HEK293 (cell line): ENCODE measurements around the gene DOCK1.

Experiments used
- CTCF ChIA-PET: fragments of 350-600 bp; formaldehyde crosslinking; extraction: SDS; loops from one replicate; lab custom pipeline; 2021; ENCODE audit warnings: antibody characterized with exemption; lab: Yijun Ruan, JAX
- POLR2A ChIA-PET: fragments of 300-600 bp; formaldehyde crosslinking; extraction: SDS; loops from one replicate; lab custom pipeline; 2020; ENCODE audit warnings: antibody characterized with exemption, inconsistent platforms; lab: Yijun Ruan, JAX
- H3K27ac ChIP-seq: fragments of 200-500 bp; sonication (Bioruptor generic); 2 replicates; pipeline ENCODE4 v1.5.1; 2014; ENCODE audit warnings: low read depth, low read length, control low read depth, inconsistent platforms; ENCODE audit errors: extremely low read depth
- H3K36me3 ChIP-seq, 2 experiments: fragments of 200-500 bp in 1 of 2; sonication (Bioruptor generic) in 1 of 2; 1 replicate in 1 of 2; 2 replicates in 1 of 2; pipeline ENCODE4 v1.5.1; 2014 to 2017; ENCODE audit warnings: inconsistent platforms in 2 of 2, low read length in 2 of 2; ENCODE audit not compliant: control insufficient read depth in 2 of 2, insufficient read depth in 1 of 2
- H3K4me1 ChIP-seq: fragments of 200-500 bp; sonication (Bioruptor generic); 2 replicates; pipeline ENCODE4 v1.5.1; 2014; ENCODE audit warnings: mild to moderate bottlenecking, low read length, inconsistent platforms; ENCODE audit not compliant: control insufficient read depth, insufficient read depth
- H3K4me3 ChIP-seq: 2 replicates; pipeline ENCODE4 v1.5.1; 2011; ENCODE audit warnings: low read depth, mild to moderate bottlenecking, control low read depth, low read length, moderate library complexity
- H3K9me3 ChIP-seq: fragments of 200-500 bp; sonication (Bioruptor generic); 2 replicates; pipeline ENCODE4 v1.5.1; 2014; ENCODE audit warnings: low read depth, low read length, inconsistent platforms; ENCODE audit not compliant: control insufficient read depth, insufficient read depth
- ZBTB1 ChIP-seq: fragments of 450-650 bp; formaldehyde crosslinking; IDR thresholded peaks from 2 replicates; pipeline ENCODE4 v1.5.1; 2016; ENCODE audit warnings: missing biosample characterization, missing genetic modification characterization
- ZBTB10 ChIP-seq: fragments of 450-650 bp; formaldehyde crosslinking; IDR thresholded peaks from 2 replicates; pipeline ENCODE4 v1.5.1; 2016; ENCODE audit warnings: missing biosample characterization, missing genetic modification characterization
- ZNF10 ChIP-seq: fragments of 450-650 bp; formaldehyde crosslinking; IDR thresholded peaks from 2 replicates; pipeline ENCODE4 v1.5.1; 2017; ENCODE audit warnings: missing biosample characterization, missing genetic modification characterization
- ZNF155 ChIP-seq: fragments of 450-650 bp; formaldehyde crosslinking; IDR thresholded peaks from 2 replicates; pipeline ENCODE4 v1.5.1; 2016; ENCODE audit warnings: missing biosample characterization, missing genetic modification characterization
- ZNF335 ChIP-seq: fragments of 450-650 bp; formaldehyde crosslinking; conservative IDR thresholded peaks from 2 replicates; pipeline ENCODE4 v1.5.1; 2016; ENCODE audit warnings: missing biosample characterization, missing genetic modification characterization
- ZNF391 ChIP-seq: fragments of 450-650 bp; formaldehyde crosslinking; IDR thresholded peaks from 2 replicates; pipeline ENCODE4 v1.5.1; 2016; ENCODE audit warnings: low read depth, missing biosample characterization, missing genetic modification characterization, borderline replicate concordance
- ZNF571 ChIP-seq: fragments of 450-650 bp; formaldehyde crosslinking; IDR thresholded peaks from 2 replicates; pipeline ENCODE4 v1.5.0; 2017; ENCODE audit warnings: missing biosample characterization, missing genetic modification characterization
- ZNF777 ChIP-seq: fragments of 450-650 bp; formaldehyde crosslinking; IDR thresholded peaks from 2 replicates; pipeline ENCODE4 v1.5.1; 2017; ENCODE audit warnings: missing biosample characterization, missing genetic modification characterization, borderline replicate concordance
- ZXDB ChIP-seq: fragments of 450-650 bp; formaldehyde crosslinking; IDR thresholded peaks from 2 replicates; pipeline ENCODE4 v1.5.1; 2016; ENCODE audit warnings: missing biosample characterization, missing genetic modification characterization
- TF ChIP-seq, protein P1 (sequence below): fragments of 450-650 bp; formaldehyde crosslinking; conservative IDR thresholded peaks from 2 replicates; pipeline ENCODE4 v1.5.1; 2016; ENCODE audit warnings: low read depth, missing biosample characterization, missing genetic modification characterization

DOCK1 gene

DNA sequence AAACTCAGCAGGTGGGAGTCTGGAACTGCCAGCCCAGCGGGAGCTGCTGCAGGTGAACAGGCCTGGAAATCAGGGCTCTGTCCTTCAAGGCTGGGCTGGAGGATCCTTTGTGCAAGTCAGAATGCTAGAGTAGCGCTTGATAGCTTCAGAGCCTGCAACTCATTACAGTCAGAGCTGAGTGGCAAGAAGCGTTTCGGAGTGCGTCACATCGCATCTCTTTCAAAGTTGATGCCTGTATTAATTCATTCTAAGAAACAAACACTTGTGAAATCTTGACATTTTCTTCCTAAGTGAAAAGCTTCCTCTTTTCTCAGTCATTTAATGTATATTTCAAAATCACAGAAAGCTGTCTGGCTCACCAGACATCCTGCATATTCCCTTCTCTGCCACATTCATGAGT lies 522.7 kb downstream of the DOCK1 start:
- Histone ChIP-seq H3K9me3 (no peaks in the 10 kb centered on the region), H3K4me3 (no peak overlapping the region)
- CTCF ChIA-PET: no interaction called here
- TF ChIP-seq, protein P1, sequence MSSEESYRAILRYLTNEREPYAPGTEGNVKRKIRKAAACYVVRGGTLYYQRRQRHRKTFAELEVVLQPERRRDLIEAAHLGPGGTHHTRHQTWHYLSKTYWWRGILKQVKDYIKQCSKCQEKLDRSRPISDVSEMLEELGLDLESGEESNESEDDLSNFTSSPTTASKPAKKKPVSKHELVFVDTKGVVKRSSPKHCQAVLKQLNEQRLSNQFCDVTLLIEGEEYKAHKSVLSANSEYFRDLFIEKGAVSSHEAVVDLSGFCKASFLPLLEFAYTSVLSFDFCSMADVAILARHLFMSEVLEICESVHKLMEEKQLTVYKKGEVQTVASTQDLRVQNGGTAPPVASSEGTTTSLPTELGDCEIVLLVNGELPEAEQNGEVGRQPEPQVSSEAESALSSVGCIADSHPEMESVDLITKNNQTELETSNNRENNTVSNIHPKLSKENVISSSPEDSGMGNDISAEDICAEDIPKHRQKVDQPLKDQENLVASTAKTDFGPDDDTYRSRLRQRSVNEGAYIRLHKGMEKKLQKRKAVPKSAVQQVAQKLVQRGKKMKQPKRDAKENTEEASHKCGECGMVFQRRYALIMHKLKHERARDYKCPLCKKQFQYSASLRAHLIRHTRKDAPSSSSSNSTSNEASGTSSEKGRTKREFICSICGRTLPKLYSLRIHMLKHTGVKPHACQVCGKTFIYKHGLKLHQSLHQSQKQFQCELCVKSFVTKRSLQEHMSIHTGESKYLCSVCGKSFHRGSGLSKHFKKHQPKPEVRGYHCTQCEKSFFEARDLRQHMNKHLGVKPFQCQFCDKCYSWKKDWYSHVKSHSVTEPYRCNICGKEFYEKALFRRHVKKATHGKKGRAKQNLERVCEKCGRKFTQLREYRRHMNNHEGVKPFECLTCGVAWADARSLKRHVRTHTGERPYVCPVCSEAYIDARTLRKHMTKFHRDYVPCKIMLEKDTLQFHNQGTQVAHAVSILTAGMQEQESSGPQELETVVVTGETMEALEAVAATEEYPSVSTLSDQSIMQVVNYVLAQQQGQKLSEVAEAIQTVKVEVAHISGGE (tag by site-specific recombination): no peak
- TF ChIP-seq ZBTB1 (tag by site-specific recombination): no peak
- TF ChIP-seq, all 188 proteins: peak for 0
- Histone ChIP-seq H3K36me3 (peaks cover 0 to 23% of the 10 kb centered on the region in 2 experiments; a peak in 1 of 3 replicates), H3K27ac (no peak overlapping the region), H3K4me1 (no peaks in the 10 kb centered on the region)
- POLR2A ChIA-PET: no interaction called here

GRCh38 chr10:127428385-127428980 lies 523.3 kb downstream of the DOCK1 start:
- Histone ChIP-seq H3K27ac (no peak overlapping the region), H3K36me3 (peaks cover 0 to 23% of the 10 kb centered on the region in 2 experiments; a peak in 1 of 3 replicates), H3K9me3 (no peaks in the 10 kb centered on the region), H3K4me1 (no peaks in the 10 kb centered on the region), H3K4me3 (no peak overlapping the region)
- TF ChIP-seq ZNF777 (tag by site-specific recombination) (no peak), ZBTB10 (tag by site-specific recombination) (peak; percentile 99)
- ChIA-PET CTCF (no interaction called here), POLR2A (no interaction called here)

- POLR2A ChIA-PET: no interaction called here
- Histone ChIP-seq H3K4me1 (no peaks in the 10 kb centered on the region), H3K36me3 (peaks cover 0 to 23% of the 10 kb centered on the region in 2 experiments; a peak in 1 of 3 replicates)
- no peak for TF ChIP-seq ZNF391 (tag by site-specific recombination)
- no peak for TF ChIP-seq ZXDB (tag by site-specific recombination)
- no peak for TF ChIP-seq ZNF571 (tag by site-specific recombination)
- no peak for TF ChIP-seq ZNF10 (tag by site-specific recombination)
- TF ChIP-seq ZNF335 (tag by site-specific recombination): no peak
- no peak for TF ChIP-seq ZNF155 (tag by site-specific recombination)
- TF ChIP-seq, all 188 proteins: peak for 0
- no peaks in the 10 kb centered on the region for H3K9me3 ChIP-seq
- CTCF ChIA-PET: interaction anchor here (0.6 kb wide), 1 partner anchor 1193 kb away, joined by 3 read pairs; no protein-coding TSS in a partner anchor
- no peak overlapping the region for H3K4me3 ChIP-seq
- H3K27ac ChIP-seq: no peak overlapping the region
Observed at GRCh38 chr10:127429601-127430312, 524.5 kb downstream of the DOCK1 start.
